NCI-H1105 treated with DMSO at 0.1 percent for 48 hours (cell line): Measurements from ENCODE around the gene DCDC2B.

Experiments used
- DNase-seq: peaks from one replicate; lab custom pipeline; 2025; lab: John Stamatoyannopoulos, UW

The DCDC2B gene

DNA sequence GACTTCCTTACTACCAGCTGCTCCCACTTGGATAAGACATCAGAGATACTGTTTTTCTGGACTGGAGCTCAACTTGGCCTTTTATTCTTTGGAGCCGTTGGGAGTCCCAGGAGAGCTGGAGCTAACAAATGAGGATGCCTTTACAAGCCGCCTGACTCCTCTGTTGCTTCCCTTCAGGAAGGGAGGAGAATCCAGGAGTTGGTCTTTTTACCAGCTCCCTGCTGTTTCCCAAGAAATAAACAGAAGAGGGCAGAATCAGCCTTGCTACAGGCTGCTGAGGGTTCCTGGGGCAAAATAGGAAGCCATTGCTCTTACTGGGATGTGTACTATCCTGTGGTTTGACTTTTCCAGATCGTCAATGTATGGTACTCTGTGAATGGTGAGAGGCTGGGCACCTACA, 14.8 kb downstream of the DCDC2B start:
- no peak for DNase-seq

GRCh38 chr1:32224285-32224684, 15.4 kb downstream of the DCDC2B start:
- no peak for DNase-seq

- no peak for DNase-seq
These were observed 19.9 kb downstream of the DCDC2B start for GRCh38 chr1:32228771-32229170.

GRCh38 chr1:32231843-32232432, 23.0 kb downstream of the DCDC2B start:
- no peak for DNase-seq

DNA sequence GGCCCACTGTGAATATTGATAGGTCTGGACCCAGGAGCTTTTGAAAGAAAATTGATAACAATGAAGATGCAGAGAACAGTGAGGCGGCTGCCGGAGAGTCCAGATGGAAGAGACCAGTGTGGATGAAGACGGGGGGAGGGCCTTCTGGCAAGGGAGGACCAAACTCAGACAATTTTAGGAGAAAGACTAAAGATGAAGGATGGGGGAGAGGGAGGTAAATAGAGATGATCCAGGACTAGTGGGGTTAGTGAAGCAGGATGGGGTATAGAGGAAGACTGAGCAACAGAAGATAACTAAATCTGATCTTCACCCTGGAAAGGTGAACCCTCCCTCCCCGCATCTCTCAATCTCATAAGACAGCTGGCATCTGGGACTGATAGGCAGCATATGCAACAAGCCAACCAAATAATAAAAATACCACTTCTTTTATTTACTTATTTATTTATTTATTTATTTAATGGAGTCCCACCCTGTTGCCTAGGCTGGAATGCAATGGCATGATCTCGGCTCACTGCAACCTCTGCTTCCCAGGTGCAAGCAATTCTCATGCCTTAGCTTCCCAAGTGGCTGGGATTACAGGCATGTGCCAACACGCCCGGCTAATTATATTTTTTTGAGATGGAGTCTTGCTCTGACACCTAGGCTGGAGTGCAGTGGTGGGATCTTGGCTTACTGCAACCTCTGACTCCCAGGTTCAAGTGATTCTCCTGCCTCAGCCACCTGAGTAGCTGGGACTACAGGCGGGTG, 23.8 kb downstream of the DCDC2B start:
- DNase-seq, result peak; percentile 49

- no peak for DNase-seq
These were observed 25.9 kb downstream of the DCDC2B start for GRCh38 chr1:32234792-32235191.

GRCh38 chr1:32239337-32239736, 30.4 kb downstream of the DCDC2B start:
- peak; percentile 63 for DNase-seq

GRCh38 chr1:32239790-32240139, 30.9 kb downstream of the DCDC2B start:
- DNase-seq, result peak; percentile 64

- DNase-seq, result peak; percentile 92
These were observed 31.5 kb downstream of the DCDC2B start for GRCh38 chr1:32240140-32240951.

- peak; percentile 77 for DNase-seq
These were observed 32.3 kb downstream of the DCDC2B start for GRCh38 chr1:32241001-32241763.

DNA sequence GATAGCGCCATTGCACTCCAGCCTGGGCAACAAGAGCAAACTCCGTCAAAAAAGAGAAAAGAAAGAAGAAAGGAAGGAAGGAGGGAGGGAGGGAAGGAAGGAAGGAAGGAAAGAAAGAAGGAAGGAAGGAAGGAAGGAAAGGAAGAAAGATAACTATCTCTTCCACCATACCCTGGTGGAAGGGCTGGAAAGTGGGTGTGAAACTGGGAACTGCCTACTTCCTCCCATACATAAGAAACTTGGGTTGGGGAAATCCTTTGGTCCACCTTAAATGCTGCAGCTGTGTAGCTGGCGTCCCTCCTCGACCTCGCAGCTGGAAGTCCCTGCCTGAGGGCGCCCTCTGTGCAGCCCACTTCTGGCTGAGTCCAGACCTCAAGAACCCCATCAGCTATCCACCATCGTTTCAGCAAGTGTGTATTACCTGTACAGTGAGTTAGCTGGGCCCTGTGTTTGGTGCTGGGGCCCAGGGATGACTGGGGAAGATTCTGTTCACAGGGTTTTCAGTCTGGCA, 33.5 kb downstream of the DCDC2B start:
- no peak for DNase-seq

- DNase-seq, result no peak
These were observed 38.0 kb downstream of the DCDC2B start, which contains the start of gene FAM167B for GRCh38 chr1:32246888-32247273. FAM167B (plus strand) TSS chr1:32247222; CDS start chr1:32247422, 200 bp downstream.

- DNase-seq, result no peak
These were observed 38.6 kb downstream of the DCDC2B start for GRCh38 chr1:32247452-32247851.

GRCh38 chr1:32247983-32248889, 39.3 kb downstream of the DCDC2B start:
- DNase-seq, result peak; percentile 78

- no peak for DNase-seq
These were observed 41.1 kb downstream of the DCDC2B start for GRCh38 chr1:32249831-32250525.

DNA sequence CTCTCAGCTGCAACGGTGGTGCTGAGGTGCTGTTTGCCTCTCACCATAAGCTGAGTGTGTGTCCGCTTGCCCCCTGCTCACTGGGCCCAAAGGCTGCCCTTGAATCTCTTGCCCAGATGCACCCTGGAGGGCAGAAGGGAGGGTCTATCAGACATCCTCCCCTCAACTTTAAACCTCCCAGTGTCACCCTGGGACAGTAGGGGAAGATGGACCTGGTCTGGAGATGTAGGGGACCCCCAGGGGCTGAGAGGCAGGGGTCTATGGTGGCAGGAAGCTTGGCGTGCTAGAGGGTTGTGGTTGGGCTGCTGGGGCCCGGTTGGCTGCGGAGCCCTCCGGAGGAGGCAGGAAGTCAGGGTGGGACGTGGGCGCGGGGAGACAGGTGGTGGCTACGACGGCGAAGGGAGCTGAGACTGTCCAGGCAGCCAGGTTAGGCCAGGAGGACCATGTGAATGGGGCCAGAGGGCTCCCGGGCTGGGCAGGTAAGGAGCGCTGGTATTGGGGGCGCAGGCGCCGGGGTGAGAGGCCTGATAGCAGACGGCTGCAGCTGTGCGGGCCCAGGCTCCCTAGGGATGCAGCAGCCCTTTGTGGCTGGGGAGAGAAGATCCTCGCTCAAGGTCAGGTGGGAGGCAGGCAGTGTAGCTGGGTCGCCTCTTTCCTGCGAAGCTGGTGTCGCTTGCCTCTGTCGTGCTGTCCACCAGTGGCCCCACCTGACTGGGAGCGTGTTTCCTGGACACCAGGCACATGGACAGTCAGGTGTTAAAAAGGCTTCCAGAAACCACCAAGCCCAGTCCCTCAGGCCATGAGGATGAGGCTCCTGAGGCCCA, 42.2 kb downstream of the DCDC2B start, which contains the start of gene LCK:
TSS of gene LCK (plus strand) at position 373 of the 824 bp plus-strand sequence. CDS start 23,065 bp downstream, outside the sequence.
- DNase-seq, result no peak

- DNase-seq, result no peak
These were observed 46.5 kb downstream of the DCDC2B start for GRCh38 chr1:32255072-32256071.
